ENCODE data around the gene HOMEZ.
A peak's percentile ranks its signal among the peaks of the same experiment; 100 is the strongest.

HOMEZ gene

DNA sequence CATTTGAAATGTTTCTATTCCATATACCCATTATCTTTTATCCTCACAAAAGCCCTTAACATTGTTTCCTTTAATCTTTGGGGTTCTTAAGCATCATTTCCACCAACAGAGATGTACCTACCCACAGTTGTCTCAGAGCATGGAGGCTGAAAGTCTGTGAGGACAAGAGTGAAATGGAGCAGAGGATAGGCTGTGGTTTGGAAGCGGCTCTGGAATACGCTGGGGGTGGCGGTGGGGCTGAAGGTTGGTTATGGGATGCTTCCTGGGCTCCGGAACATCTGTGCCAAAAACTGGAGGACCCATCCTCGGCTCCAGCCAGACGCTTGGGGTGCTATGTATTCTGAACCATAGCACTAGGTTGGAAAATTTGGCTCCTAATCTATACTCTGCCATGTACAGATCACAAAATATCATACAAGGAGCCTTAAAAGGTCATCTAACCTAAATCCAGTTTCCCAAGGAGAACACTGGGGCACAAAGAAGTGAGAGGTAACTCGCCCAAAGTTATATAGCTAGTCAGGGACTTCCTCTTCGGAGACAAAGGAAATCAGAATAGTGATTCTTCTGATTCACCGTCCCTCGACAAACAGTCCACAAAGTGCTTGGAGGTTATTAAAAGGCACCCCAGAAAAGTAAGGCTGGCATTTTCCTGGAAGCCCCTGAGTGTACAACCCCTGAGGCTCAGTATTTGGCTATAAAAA, 14.2 kb upstream of the HOMEZ start:
- TF ChIP-seq EZH2 (optimal IDR thresholded peaks at IDR 0.05; ENCODE audit: low read depth, low read length) (no peak), EZH2phosphoT487 (IDR thresholded peaks at IDR 0.05; ENCODE audit: low read length) (no peak)
- TF ChIP-seq, protein P1, sequence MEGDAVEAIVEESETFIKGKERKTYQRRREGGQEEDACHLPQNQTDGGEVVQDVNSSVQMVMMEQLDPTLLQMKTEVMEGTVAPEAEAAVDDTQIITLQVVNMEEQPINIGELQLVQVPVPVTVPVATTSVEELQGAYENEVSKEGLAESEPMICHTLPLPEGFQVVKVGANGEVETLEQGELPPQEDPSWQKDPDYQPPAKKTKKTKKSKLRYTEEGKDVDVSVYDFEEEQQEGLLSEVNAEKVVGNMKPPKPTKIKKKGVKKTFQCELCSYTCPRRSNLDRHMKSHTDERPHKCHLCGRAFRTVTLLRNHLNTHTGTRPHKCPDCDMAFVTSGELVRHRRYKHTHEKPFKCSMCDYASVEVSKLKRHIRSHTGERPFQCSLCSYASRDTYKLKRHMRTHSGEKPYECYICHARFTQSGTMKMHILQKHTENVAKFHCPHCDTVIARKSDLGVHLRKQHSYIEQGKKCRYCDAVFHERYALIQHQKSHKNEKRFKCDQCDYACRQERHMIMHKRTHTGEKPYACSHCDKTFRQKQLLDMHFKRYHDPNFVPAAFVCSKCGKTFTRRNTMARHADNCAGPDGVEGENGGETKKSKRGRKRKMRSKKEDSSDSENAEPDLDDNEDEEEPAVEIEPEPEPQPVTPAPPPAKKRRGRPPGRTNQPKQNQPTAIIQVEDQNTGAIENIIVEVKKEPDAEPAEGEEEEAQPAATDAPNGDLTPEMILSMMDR (IDR thresholded peaks at IDR 0.05; ENCODE audit: low read length), result no peak
- Histone ChIP-seq H3K9me2 (replicated peaks; ENCODE audit: insufficient read depth, low read length) (no peaks in the 10 kb centered on the region), H3K4me2 (ENCODE audit: low read depth, low read length) (peak overlapping the region; percentile 77), H4K20me1 (ENCODE audit: insufficient read depth, low read length) (no peaks in the 10 kb centered on the region), H3K4me1 (ENCODE audit: low read length) (no peaks in the 10 kb centered on the region), H3K79me2 (ENCODE audit: low read length) (peaks cover 5% of the 10 kb centered on the region; the same call in 1 of the 2 replicates), H3F3A (ENCODE audit: insufficient read depth, low read length) (peaks cover 8% of the 10 kb centered on the region), H2AFZ (ENCODE audit: low read length) (no peak overlapping the region), H3K27me3 (replicated peaks; ENCODE audit: insufficient read depth, low read length) (no peaks in the 10 kb centered on the region), H3K27ac (ENCODE audit: low read length) (peak overlapping the region; percentile 44; the same call in 1 of the 2 replicates), H3K9me3 (replicated peaks; ENCODE audit: insufficient read depth, low read length) (no peaks in the 10 kb centered on the region), H3K9ac (ENCODE audit: low read length) (peak overlapping the region; percentile 82; the same call in 1 of the 2 replicates), H3K36me3 (replicated peaks; ENCODE audit: insufficient read depth, low read length) (no peaks in the 10 kb centered on the region), H3K4me3 (ENCODE audit: low read length) (peak overlapping the region; percentile 72)
- DNase-seq, result no peak

DNA sequence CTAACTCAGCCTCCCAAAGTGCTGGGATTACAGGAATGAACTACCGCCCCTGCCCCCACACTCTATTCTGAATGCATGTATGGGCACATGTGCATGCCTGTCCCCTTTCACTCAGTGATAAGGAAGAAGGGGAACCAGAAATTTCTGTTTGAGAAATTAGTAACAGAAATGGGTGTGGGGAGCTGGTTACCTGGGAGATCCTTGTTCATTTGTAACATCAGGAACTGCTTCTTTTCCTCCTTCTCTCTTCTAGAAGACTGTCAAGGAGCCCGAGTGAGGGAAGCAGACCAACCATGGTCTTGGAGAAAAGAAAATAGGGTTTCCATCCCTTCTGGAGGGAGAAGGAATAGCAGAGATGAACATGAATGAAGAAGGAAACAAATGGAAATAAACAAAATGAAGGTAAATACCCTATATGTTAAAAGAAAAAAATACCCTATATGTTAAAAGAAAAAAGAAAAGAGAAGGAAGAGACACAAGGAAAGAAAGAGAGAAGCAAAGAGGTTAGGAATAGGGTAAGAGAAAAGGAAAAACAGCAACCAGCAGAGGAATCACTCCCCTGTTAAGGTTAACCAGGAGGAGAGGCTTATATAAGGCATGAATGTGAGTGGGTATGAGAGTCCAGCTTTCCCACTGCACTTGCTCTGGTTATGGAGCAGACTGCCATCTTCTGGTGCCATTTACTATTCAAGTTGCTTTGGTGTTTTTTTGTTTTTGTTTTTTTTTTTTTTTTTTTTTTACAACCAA, 13.5 kb upstream of the HOMEZ start:
- no peak overlapping the region for H3K27ac ChIP-seq (ENCODE audit: low read length)
- H3K4me2 ChIP-seq (ENCODE audit: low read depth, low read length), result no peak overlapping the region
- no peaks in the 10 kb centered on the region for H3K9me3 ChIP-seq (replicated peaks; ENCODE audit: insufficient read depth, low read length)
- H3F3A ChIP-seq (ENCODE audit: insufficient read depth, low read length), result peaks cover 8% of the 10 kb centered on the region
- TF ChIP-seq EZH2 (optimal IDR thresholded peaks at IDR 0.05; ENCODE audit: low read depth, low read length), result no peak
- TF ChIP-seq, protein P1 (IDR thresholded peaks at IDR 0.05; ENCODE audit: low read length), result peak; percentile 22; the same call in 1 of the 2 replicates
- H3K9me2 ChIP-seq (replicated peaks; ENCODE audit: insufficient read depth, low read length), result no peaks in the 10 kb centered on the region
- H3K4me3 ChIP-seq (ENCODE audit: low read length), result no peak overlapping the region
- DNase-seq, result no peak
- peaks cover 5% of the 10 kb centered on the region; the same call in 1 of the 2 replicates for H3K79me2 ChIP-seq (ENCODE audit: low read length)
- no peaks in the 10 kb centered on the region for H4K20me1 ChIP-seq (ENCODE audit: insufficient read depth, low read length)
- H3K9ac ChIP-seq (ENCODE audit: low read length), result no peak overlapping the region
- H3K4me1 ChIP-seq (ENCODE audit: low read length), result no peaks in the 10 kb centered on the region
- no peak overlapping the region for H2AFZ ChIP-seq (ENCODE audit: low read length)
- H3K36me3 ChIP-seq (replicated peaks; ENCODE audit: insufficient read depth, low read length), result no peaks in the 10 kb centered on the region
- no peaks in the 10 kb centered on the region for H3K27me3 ChIP-seq (replicated peaks; ENCODE audit: insufficient read depth, low read length)

DNA sequence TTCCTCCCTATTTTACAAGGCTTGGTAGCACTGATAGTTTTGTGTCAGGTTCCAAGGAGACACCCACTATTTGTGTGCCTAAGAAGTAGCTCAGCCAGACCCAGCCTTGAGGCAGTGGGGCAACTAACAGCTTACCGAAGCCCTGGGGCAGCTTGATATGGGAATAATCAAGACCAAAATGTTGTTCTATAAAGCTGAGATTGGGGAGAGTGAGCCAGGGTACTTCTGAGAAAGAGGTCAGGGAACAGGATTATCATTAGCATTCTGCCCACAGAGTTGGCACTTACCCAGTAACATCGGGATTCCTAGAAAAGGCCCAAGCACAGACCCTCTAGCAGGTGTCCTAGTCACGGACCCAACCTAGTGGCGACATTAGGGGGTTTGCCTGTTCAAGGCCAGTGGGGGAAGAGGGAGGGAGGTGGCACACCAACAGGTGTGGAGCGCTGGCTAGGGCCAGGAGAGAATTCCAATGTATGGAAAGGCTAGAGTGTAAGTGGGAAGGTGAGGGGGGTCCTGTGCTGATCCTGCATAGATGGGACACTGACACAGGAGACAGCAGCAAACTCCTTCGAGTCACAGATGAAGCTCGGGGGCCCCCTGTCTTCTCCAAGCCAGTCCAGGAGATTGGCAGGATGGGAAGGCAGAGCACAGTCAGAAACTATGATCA, 11.8 kb upstream of the HOMEZ start:
- Histone ChIP-seq H3K9me2 (replicated peaks; ENCODE audit: insufficient read depth, low read length) (no peaks in the 10 kb centered on the region), H3K9me3 (replicated peaks; ENCODE audit: insufficient read depth, low read length) (no peaks in the 10 kb centered on the region), H2AFZ (ENCODE audit: low read length) (no peak overlapping the region), H3K4me1 (ENCODE audit: low read length) (no peaks in the 10 kb centered on the region), H3K27ac (ENCODE audit: low read length) (no peak overlapping the region), H3K4me2 (ENCODE audit: low read depth, low read length) (no peak overlapping the region), H3K27me3 (replicated peaks; ENCODE audit: insufficient read depth, low read length) (no peaks in the 10 kb centered on the region), H3K36me3 (replicated peaks; ENCODE audit: insufficient read depth, low read length) (no peaks in the 10 kb centered on the region), H3K4me3 (ENCODE audit: low read length) (no peak overlapping the region), H3F3A (ENCODE audit: insufficient read depth, low read length) (peaks cover 8% of the 10 kb centered on the region), H4K20me1 (ENCODE audit: insufficient read depth, low read length) (no peaks in the 10 kb centered on the region), H3K9ac (ENCODE audit: low read length) (no peak overlapping the region), H3K79me2 (ENCODE audit: low read length) (peaks cover 5% of the 10 kb centered on the region; the same call in 1 of the 2 replicates)
- TF ChIP-seq EZH2phosphoT487 (IDR thresholded peaks at IDR 0.05; ENCODE audit: low read length), result no peak
- TF ChIP-seq, protein P1 (IDR thresholded peaks at IDR 0.05; ENCODE audit: low read length), result no peak
- TF ChIP-seq EZH2 (optimal IDR thresholded peaks at IDR 0.05; ENCODE audit: low read depth, low read length), result no peak
- DNase-seq, result no peak
